Skeletal muscle cell (primary cell): ENCODE data around the gene AAMDC.
"Not testable (repeated sequence)": the region's sequence is repeated elsewhere in the genome, so short reads cannot be mapped to it uniquely, and the experiment has no call there.

Experiments
- DNase-seq: peaks from one replicate; pipeline ENCODE4 v3.0.0-alpha.2; 2010; ENCODE audit warnings: low read depth
- H3K4me3 ChIP-seq: 2 replicates; pipeline ENCODE4 v1.5.1; 2011; ENCODE audit warnings: low read depth, mild to moderate bottlenecking, control low read depth, low read length, moderate library complexity

Gene AAMDC

GRCh38 chr11:77878247-77878646 is 57.3 kb downstream of the AAMDC start:
- not testable (repeated sequence) for H3K4me3 ChIP-seq
- peak; percentile 73 for DNase-seq

GRCh38 chr11:77879218-77879617 is 58.3 kb downstream of the AAMDC start:
- peak; percentile 55 for DNase-seq
- H3K4me3 ChIP-seq = no peak overlapping the region

DNA sequence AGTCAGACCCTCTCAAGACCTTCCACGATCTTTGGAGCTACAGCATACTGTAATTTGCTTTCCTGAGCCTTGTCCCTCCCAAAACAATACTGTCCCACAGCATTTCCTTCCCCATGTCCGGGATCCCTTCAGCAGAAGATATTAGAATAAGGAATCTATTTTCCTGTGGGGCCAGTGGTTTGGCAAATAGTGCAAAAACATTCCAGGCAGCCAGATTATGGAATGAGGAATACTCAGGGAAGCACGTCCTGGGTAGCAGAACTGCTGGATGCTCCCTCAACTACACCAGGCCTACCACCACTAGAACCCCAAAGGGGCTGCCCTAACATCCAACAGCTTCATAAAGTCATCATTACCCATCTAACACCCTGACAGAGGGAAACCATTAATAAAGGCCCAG is 61.5 kb downstream of the AAMDC start:
- no peak for DNase-seq
- H3K4me3 ChIP-seq = no peak overlapping the region

- H3K4me3 ChIP-seq = no peak overlapping the region
- DNase-seq = no peak
These were observed 62.8 kb downstream of the AAMDC start for GRCh38 chr11:77883775-77884174.

GRCh38 chr11:77884186-77884828 is 63.4 kb downstream of the AAMDC start:
- DNase-seq = no peak
- H3K4me3 ChIP-seq = no peak overlapping the region

DNA sequence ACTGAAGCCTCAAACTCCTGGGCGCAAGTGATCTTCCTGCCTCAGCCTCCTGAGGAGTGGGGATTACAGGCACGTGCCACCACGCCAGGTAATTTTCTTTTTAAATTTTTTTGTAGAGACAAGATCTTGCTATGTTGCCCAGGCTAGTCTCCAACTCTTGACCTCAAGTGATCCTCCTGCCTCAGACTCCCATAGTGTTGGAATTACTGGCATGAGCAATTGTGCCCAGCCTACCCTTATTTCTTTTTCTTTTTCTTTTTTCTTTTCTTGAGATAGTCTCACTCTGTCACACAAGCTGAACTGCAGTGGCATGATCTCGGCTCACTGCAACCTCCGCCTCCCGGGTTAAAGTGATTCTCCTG is 63.9 kb downstream of the AAMDC start:
- DNase-seq = no peak
- no peak overlapping the region for H3K4me3 ChIP-seq

GRCh38 chr11:77886401-77886800 is 65.5 kb downstream of the AAMDC start:
- no peak overlapping the region for H3K4me3 ChIP-seq
- DNase-seq = no peak

GRCh38 chr11:77889045-77889444 is 68.1 kb downstream of the AAMDC start:
- not testable (repeated sequence) for DNase-seq, H3K4me3 ChIP-seq

DNA sequence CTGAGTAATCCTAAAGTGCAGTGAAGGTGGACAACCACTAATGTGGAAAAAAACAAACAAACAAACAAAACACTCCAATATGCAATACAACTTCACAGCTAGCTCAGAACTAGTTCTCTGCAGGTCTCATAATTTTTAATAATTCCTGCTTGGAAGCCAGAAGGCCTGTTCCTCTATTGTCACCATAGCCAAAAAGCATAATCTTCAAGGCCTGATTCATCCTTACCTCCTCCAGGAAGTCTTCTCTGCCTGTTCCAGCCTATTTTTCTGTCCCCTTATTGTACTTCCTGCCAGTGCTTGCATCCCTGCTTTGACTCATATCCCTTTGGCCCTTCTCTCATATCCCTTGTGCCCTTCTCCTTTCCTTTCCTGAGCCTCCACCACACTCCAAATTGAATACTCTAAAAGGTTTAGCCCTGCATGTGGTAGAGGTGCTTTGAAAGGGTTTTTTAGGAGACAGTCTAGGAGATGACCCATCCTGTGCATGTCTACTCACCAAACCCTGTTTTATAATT is 69.2 kb downstream of the AAMDC start:
- H3K4me3 ChIP-seq, DNase-seq: not testable (repeated sequence)

GRCh38 chr11:77890619-77891056 is 69.7 kb downstream of the AAMDC start:
- not testable (repeated sequence) for DNase-seq, H3K4me3 ChIP-seq

GRCh38 chr11:77891256-77891655 is 70.3 kb downstream of the AAMDC start:
- not testable (repeated sequence) for H3K4me3 ChIP-seq, DNase-seq

DNA sequence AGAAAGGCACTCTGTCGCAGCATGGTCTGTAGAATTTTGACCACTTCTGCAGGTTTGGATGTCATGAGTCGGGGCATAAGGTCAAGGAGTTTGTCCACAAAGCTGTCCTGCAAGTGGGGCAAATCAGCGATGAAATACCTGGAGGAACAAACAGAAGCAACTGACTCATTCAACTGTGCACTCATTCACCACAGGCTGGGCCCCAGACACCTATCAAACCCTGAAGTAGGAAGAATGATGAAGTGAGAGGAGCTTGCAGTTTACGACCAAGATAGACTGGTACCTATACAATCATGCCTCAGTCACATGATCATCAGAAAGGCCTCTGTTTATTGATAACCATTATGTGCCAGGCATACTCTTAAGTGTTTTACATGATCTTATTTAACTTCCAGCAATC is 70.8 kb downstream of the AAMDC start:
- H3K4me3 ChIP-seq, DNase-seq: not testable (repeated sequence)

DNA sequence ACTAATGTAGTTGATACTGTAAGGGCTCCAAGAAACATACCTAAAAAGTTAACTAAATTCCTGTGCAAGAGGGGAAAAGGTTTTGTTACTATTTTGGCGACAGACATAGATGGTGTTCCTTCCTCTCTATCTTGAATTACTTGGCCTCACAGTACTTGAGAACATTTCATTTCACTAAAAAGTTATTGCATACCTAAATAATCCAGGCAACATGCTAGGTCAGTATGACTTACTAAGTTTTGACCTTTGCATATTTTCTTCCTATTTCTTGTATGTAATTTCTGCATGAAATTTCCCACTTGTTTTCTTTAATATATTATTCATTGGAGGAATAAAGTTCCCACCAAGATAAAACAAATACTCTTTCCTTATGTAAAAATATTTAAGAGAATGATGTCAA is 74.0 kb downstream of the AAMDC start:
- DNase-seq, H3K4me3 ChIP-seq: not testable (repeated sequence)

GRCh38 chr11:77908835-77909234 is 87.9 kb downstream of the AAMDC start:
- no peak for DNase-seq
- no peak overlapping the region for H3K4me3 ChIP-seq

- no peak overlapping the region for H3K4me3 ChIP-seq
- DNase-seq = no peak
These were observed 88.3 kb downstream of the AAMDC start for GRCh38 chr11:77909277-77909676.

GRCh38 chr11:77910828-77911227 is 89.9 kb downstream of the AAMDC start:
- not testable (repeated sequence) for H3K4me3 ChIP-seq, DNase-seq

DNA sequence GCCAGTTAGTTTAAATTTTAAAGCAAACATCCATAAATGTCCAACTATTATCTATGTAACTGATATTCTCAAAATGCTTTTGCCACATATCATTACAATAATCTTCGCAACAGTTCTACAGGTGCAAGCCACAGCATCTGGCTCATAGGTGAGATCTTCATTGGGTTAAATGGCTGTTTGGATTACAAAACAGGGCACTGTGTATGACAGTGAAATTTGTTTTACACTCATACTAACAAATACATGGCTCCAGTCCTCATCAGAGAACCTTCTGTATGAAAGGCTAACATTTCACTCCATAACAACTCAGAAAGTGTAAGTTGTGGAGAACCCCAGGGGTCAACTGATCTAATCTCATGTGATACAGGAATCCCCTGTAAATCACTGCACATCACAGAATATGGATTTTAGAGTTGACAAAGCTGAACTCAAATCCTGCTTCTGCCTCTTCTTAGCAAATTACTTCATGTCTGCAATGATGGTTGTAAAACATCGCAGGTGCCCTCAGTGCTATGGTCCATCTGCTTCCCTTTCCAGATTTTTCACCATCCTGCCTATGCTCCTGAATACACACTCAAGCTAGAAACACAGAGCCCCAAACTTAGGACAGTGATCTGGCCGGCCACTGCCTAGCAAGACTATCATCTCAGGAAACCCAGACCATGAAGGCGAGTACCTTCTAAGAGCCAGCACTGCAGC is 92.8 kb downstream of the AAMDC start:
- not testable (repeated sequence) for DNase-seq, H3K4me3 ChIP-seq

- DNase-seq = peak; percentile 78
- H3K4me3 ChIP-seq = not testable (repeated sequence)
These were observed 93.4 kb downstream of the AAMDC start for GRCh38 chr11:77914307-77914791.

- H3K4me3 ChIP-seq, DNase-seq: not testable (repeated sequence)
These were observed 96.8 kb downstream of the AAMDC start for GRCh38 chr11:77917713-77918112.
